Measurements from ENCODE around the gene ERFL.

Gene ERFL

DNA sequence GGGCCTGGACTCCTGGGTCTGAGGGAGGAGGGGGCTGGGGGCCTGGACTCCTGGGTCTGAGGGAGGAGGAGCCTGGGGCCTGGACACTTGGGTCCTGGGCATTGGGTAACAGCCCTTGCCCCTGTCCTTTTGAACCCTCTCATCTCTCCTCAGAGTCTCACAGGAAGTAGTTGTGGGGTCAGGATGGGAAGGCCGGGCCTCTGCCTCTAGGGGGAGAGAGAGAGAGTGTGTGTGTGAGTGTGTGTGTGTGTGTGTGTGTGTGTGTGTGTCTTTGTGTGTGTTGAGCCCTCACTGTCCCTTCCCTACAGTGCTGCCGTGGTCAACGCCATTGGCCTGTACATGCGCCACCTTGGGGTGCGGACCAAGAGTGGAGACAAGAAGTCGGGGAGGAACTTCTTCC, 34.4 kb downstream of the ERFL start:
- Histone ChIP-seq H3K27me3 (ENCODE audit: insufficient read depth, low read length) (no peaks in the 10 kb centered on the region), H3K36me3 (ENCODE audit: insufficient read depth, low read length) (peaks cover 67% of the 10 kb centered on the region), H3K9me3 (ENCODE audit: low read length) (no peaks in the 10 kb centered on the region), H4K20me1 (ENCODE audit: insufficient read depth, low read length) (no peaks in the 10 kb centered on the region), H3K79me2 (ENCODE audit: insufficient read depth, low read length) (no peaks in the 10 kb centered on the region), H3F3A (ENCODE audit: insufficient read depth, low read length) (no peaks in the 10 kb centered on the region), H3K27ac (ENCODE audit: low read depth, low read length, poor library complexity, severe bottlenecking) (peak overlapping the region; percentile 55), H3K4me2 (ENCODE audit: low read length) (no peak overlapping the region), H3K4me1 (ENCODE audit: insufficient read depth, low read length, severe bottlenecking) (no peaks in the 10 kb centered on the region), H3K4me3 (ENCODE audit: low read depth, low read length, poor library complexity, severe bottlenecking) (no peak overlapping the region), H3K9me2 (ENCODE audit: low read depth, low read length) (no peaks in the 10 kb centered on the region), H3K9ac (ENCODE audit: low read length) (no peak overlapping the region), H2AFZ (ENCODE audit: low read length) (no peak overlapping the region)
- TF ChIP-seq, protein P1, sequence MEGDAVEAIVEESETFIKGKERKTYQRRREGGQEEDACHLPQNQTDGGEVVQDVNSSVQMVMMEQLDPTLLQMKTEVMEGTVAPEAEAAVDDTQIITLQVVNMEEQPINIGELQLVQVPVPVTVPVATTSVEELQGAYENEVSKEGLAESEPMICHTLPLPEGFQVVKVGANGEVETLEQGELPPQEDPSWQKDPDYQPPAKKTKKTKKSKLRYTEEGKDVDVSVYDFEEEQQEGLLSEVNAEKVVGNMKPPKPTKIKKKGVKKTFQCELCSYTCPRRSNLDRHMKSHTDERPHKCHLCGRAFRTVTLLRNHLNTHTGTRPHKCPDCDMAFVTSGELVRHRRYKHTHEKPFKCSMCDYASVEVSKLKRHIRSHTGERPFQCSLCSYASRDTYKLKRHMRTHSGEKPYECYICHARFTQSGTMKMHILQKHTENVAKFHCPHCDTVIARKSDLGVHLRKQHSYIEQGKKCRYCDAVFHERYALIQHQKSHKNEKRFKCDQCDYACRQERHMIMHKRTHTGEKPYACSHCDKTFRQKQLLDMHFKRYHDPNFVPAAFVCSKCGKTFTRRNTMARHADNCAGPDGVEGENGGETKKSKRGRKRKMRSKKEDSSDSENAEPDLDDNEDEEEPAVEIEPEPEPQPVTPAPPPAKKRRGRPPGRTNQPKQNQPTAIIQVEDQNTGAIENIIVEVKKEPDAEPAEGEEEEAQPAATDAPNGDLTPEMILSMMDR (IDR thresholded peaks at IDR 0.05; ENCODE audit: low read length) = peak; percentile 28; the same call in 1 of the 2 replicates
- no peak for TF ChIP-seq EZH2 (IDR thresholded peaks at IDR 0.05; ENCODE audit: borderline replicate concordance, low read length)

DNA sequence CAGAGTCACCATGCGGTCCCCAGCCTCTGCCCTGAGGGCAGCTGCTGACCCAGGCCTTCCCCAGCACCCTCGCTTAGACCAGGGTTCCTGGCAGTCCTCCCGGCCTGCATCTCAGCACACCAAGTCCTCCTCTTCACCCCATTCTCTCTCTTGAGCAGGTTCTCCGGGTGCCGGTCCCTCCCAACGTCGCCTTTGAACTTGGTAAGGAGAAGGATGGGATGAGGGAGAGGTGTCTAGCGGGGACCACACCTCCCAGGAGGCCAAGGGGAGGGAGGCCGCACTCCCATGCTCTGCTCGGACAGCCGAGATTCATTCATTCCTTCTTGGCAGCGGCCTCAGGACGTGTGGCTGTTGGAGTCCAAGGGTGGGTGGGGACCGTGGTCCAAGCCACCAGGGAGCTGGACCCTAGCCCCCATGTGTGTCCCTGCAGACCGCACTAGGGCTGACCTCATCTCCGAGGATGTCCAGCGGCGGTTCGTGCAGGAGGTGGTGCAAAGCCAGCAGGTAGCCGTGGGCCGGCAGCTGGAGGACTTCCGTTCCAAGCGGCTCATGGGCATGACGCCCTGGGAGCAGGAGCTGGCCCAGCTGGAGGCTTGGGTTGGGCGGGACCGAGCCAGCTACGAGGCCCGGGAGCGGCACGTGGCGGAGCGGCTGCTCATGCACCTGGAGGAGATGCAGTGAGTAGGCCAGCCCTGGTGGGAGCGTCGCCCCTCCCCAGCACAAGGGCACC, 35.9 kb downstream of the ERFL start:
- Histone ChIP-seq H3K9me3 (ENCODE audit: low read length) (no peaks in the 10 kb centered on the region), H3K9me2 (ENCODE audit: low read depth, low read length) (no peaks in the 10 kb centered on the region), H2AFZ (ENCODE audit: low read length) (no peak overlapping the region), H4K20me1 (ENCODE audit: insufficient read depth, low read length) (no peaks in the 10 kb centered on the region), H3K36me3 (ENCODE audit: insufficient read depth, low read length) (peaks cover 64% of the 10 kb centered on the region), H3K4me3 (ENCODE audit: low read depth, low read length, poor library complexity, severe bottlenecking) (no peak overlapping the region), H3K4me2 (ENCODE audit: low read length) (no peak overlapping the region), H3K9ac (ENCODE audit: low read length) (no peak overlapping the region), H3K27ac (ENCODE audit: low read depth, low read length, poor library complexity, severe bottlenecking) (no peak overlapping the region), H3K79me2 (ENCODE audit: insufficient read depth, low read length) (no peaks in the 10 kb centered on the region), H3K4me1 (ENCODE audit: insufficient read depth, low read length, severe bottlenecking) (peaks cover 9% of the 10 kb centered on the region), H3K27me3 (ENCODE audit: insufficient read depth, low read length) (no peaks in the 10 kb centered on the region), H3F3A (ENCODE audit: insufficient read depth, low read length) (no peaks in the 10 kb centered on the region)
- TF ChIP-seq, protein P1 (IDR thresholded peaks at IDR 0.05; ENCODE audit: low read length) = no peak
- TF ChIP-seq EZH2 (IDR thresholded peaks at IDR 0.05; ENCODE audit: borderline replicate concordance, low read length) = no peak

DNA sequence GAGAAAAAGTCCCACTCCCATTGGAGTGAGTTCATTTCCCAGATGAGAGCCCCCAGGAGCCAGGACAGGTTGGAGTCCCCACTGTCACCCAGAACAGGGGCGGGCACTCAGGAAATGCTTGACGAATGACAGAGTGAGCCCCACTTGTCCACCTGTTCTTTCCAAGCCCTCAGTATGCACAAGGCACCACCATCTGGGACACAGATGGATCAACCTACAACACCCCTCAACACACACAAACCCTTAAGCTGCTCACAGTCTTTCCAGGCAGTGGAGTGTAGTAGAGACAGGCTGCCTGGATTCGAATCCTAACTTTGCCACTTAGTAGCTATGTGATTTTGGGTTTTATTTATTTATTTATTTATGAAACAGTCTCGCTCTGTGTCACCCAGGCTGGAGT, 37.3 kb downstream of the ERFL start:
- no peak for TF ChIP-seq EZH2 (IDR thresholded peaks at IDR 0.05; ENCODE audit: borderline replicate concordance, low read length)
- TF ChIP-seq, protein P1 (IDR thresholded peaks at IDR 0.05; ENCODE audit: low read length) = no peak
- no peaks in the 10 kb centered on the region for H3K27me3 ChIP-seq (ENCODE audit: insufficient read depth, low read length)
- H2AFZ ChIP-seq (ENCODE audit: low read length) = no peak overlapping the region
- no peak overlapping the region for H3K4me2 ChIP-seq (ENCODE audit: low read length)
- no peaks in the 10 kb centered on the region for H3F3A ChIP-seq (ENCODE audit: insufficient read depth, low read length)
- H3K9ac ChIP-seq (ENCODE audit: low read length) = no peak overlapping the region
- no peaks in the 10 kb centered on the region for H3K9me3 ChIP-seq (ENCODE audit: low read length)
- H3K36me3 ChIP-seq (ENCODE audit: insufficient read depth, low read length) = peaks cover 54% of the 10 kb centered on the region
- peaks cover 23% of the 10 kb centered on the region for H3K4me1 ChIP-seq (ENCODE audit: insufficient read depth, low read length, severe bottlenecking)
- H3K9me2 ChIP-seq (ENCODE audit: low read depth, low read length) = no peaks in the 10 kb centered on the region
- no peaks in the 10 kb centered on the region for H3K79me2 ChIP-seq (ENCODE audit: insufficient read depth, low read length)
- no peak overlapping the region for H3K27ac ChIP-seq (ENCODE audit: low read depth, low read length, poor library complexity, severe bottlenecking)
- H3K4me3 ChIP-seq (ENCODE audit: low read depth, low read length, poor library complexity, severe bottlenecking) = no peak overlapping the region
- H4K20me1 ChIP-seq (ENCODE audit: insufficient read depth, low read length) = no peaks in the 10 kb centered on the region

Data from OCI-LY1 (cell line).